Measurements from ENCODE around the gene PCAT7. TPM values are rescaled to one million over a fixed set of nuclear protein-coding genes. Genes with fewer than 3 reads are reported as not detected.

The PCAT7 gene
- total and polyA plus RNA-seq, 4 donors = 0.18 to 0.29 (median 0.28) TPM; not detected in 1

Other genes with a start within 250 kb of the PCAT7 start
- gene NUTM2F, start 226.4 kb upstream of the PCAT7 start, total RNA-seq = not detected
- gene NUTM2F, start 226.4 kb upstream of the PCAT7 start, polyA plus RNA-seq = not detected
- gene FBP2, start 38.7 kb downstream of the PCAT7 start, total RNA-seq = not detected
- gene FBP2, start 38.7 kb downstream of the PCAT7 start, polyA plus RNA-seq = under 1 TPM in 1 of 2 donors, not detected in 1; 0.49 TPM
- gene FBP1, start 84.4 kb downstream of the PCAT7 start, total RNA-seq = 1 to 10 TPM; 4.7 to 6.6 TPM
- gene FBP1, start 84.4 kb downstream of the PCAT7 start, polyA plus RNA-seq = 10 to 100 TPM in 1 of 2 donors, 1 to 10 TPM in 1; 2.0 to 87.4 TPM
- 100 to 1,000 TPM; 270 to 299 TPM for gene AOPEP, start 171.6 kb downstream of the PCAT7 start, total RNA-seq
- gene AOPEP, start 171.6 kb downstream of the PCAT7 start, polyA plus RNA-seq = 100 to 1,000 TPM; 210 to 311 TPM

Data from aorta (tissue), 4 donors.